GM18858 (cell line): ENCODE results near the gene ENTPD7.
"Not testable (repeated sequence)": the region's sequence is repeated elsewhere in the genome, so short reads cannot be mapped to it uniquely, and the experiment has no call there.

ENCODE experiments used
- ATAC-seq: cut with Tn5 transposase; IDR thresholded peaks from one replicate; pipeline ENCODE4 v1.9.1; 2021; ENCODE audit not compliant: unreplicated experiment

The ENTPD7 gene

DNA sequence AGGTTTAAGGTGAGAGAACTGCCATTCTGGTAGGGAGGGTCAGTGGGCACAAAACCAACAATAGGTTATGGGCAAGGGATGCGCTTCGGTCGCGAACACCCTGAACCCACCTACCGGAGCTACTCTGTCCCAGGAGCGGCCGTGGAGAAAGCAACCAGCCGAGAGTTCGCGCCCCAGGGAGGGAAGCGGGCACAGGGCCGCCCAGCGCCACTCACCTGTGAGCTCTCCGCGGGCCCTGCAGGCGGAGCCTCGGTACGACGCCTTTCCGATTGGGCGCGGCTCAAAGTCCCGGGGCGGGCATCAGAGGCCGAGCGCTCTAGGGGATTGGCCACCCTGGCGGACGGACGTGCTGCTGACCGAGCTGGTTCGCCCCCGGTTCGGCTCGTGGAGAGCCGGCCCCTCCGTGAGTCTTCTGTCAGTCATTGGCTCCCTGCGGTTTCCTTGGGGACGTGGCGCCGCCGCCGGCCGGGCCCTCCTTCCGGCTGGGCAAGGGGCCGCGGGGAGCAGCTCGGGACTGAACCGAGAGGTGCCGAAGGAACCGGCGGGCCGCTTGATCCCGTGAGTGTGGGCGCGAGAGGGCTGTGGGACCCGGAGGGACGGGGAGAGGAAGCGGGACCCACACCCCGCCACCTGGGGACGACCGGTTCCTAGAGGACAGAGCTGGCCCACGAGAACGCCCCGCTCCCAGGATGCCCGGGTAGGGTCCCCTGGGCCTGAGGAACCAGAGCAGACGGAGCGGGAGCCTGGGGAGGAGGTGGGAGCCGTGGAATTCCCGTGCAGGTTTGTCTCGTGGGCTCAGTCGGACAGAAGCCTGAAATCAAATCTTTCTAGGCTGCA, at the start of gene ENTPD7:
TSS of gene ENTPD7 (plus strand) at position 479 of the 837 bp plus-strand sequence. CDS start 448 bp downstream, outside the sequence.
- ATAC-seq, result peak; percentile 97

- ATAC-seq, result no peak
Observed at GRCh38 chr10:99610221-99610620, 49.1 kb upstream of the ENTPD7 start.

DNA sequence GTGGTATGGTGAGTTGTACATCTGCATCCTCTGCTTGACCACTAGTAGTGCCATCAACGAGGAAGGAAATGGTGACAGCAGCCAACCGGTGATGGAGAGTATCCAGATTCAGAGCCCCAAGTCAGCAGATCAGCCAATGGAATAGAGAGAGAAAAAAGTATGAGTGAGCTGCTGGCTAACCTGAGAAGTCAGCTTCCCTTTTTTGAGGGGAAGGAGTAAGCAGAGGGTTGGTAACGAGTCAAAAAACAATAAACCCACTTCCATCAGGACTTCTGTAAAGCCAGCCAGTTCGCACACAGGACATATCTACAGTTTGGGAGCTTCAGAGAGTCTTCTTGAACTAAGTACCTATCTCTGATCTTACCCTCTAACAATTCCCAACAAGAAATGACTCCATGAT, 48.0 kb upstream of the ENTPD7 start:
- ATAC-seq, result no peak

- no peak for ATAC-seq
Observed at GRCh38 chr10:99612167-99612831, 47.0 kb upstream of the ENTPD7 start.

- no peak for ATAC-seq
Observed at GRCh38 chr10:99615426-99615825, 43.9 kb upstream of the ENTPD7 start.

DNA sequence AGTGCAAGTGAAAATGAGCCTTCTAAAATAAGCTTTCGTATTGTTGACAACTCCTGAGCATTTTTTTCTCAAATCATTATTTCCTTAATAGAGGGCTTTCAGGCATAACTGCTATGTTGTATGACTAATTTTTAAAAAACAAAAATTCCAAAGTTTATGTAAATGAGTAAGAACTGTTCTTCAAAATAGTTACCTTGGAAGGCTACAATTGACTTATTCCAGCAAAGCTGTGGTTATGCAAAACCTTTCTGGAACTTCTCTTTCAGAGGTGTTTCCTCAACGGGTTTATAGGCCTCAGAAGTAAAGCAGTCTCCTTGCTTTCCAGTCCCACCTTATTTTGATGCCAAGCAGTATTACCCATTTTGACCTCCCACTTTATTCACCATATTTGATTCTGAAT, 41.6 kb upstream of the ENTPD7 start:
- ATAC-seq, result no peak

DNA sequence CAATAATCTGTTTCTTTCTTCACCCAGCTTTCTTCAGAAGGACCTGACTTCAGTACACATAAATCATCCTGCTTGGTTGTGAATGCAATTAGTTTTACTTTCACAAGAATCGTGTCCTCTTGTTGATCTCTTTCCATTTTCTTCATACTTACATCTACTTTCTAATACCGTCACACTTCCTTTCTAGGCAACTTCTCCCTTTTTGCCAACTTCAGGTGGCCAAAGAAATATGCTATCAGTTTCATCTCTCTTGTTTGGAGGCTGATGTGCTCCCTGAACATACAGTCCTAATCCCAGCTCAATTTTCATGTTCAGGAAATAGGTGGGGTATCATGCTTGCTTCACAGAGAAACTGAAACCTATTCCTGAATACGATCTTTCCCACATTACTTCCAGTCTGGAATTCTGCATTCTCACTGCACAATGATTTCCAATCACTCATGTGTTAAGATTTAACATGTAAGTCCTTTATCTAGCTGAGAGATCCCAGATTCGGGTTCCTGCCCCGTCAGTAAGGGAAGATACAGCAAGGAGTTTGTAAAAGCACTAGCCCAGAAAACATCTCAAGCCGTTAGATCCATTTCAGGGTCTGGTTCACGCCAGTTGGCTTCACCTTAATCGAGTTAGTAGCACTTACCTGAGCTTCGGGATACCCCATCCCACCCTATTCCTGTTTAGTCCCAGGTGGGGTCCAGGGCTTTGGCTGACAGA, 40.1 kb upstream of the ENTPD7 start:
- ATAC-seq, result no peak

DNA sequence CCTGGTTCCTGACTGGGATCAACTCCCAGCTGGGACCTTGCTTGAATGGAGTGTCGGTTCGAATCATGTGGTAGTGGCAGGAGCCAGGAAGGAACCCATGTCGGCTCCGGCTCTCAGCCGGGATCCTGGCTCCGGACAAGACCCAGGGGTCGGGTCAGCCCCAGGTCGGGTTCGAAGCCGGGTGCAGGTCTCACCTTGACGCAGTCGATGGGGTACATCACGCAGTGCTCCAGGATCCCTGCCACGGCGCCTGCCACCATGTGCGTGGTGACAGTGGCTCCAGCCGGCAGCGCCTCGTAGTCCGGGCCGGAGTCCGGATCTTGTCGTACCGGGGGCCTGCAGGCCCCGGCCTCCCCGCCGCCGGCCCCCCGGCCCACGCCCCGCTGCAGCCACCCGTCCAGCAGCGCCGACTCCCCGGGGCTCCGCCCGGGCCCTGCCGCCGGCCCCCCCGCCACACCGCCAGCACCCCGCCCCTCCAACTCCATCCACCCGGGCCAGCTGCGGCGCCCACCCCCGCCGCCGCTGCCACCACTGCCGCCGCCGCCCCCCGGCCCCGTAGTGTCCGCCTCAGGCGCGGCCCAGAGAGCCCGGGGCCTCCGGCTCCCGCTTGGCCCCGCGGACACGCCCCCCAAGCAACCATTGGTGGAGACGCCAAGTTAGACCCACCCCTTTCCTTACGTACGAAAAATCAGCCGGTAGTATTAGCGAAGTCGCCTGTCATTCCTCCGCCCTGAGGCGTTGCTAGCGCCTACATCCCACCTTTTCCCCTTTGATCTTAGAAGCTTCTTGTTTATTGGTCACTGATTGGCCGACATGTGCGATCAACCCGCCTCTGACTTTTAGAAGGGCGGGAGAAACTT, 39.2 kb upstream of the ENTPD7 start, which contains the start of gene SLC25A28:
TSS of gene SLC25A28 (minus strand) at position 589 of the 860 bp plus-strand sequence. CDS start at position 485, 104 bp downstream.
- peak; percentile 84 for ATAC-seq

DNA sequence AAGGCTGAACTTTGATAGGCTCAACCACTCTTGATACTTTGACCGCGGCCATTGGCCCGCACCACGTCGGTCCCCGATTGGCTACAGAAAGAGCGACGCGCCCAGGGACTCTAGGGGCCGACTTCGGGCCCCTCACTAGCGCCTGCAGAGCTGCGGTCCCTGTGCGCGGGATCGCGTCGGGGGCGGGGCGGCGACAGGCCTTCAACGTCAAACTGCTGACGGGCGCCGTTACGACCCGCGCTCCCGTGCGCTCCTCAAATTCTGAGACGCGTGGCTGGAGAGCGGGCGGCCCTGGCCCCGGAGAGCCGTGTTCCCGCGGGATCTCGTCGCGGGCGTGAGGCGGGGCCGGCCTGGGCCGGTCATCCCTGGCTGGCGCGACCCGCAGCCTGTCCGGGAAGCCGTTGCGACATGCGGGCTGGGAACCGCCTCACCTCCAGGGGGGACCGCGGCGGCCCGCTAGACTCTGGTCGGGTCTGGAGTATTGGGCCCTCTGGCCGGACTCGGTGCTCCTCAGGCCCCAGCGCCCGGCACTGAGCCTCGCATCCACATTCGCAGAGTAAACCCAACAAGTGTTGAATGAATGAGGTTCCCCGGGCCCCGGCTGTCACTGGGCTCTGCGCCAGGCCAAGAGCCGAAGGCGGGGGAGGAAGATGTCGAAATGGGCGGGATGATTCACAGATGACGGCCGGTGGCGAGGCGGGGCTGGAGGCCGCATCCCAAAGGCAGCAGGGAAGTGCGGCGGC, 38.4 kb upstream of the ENTPD7 start:
- peak; percentile 80 for ATAC-seq

DNA sequence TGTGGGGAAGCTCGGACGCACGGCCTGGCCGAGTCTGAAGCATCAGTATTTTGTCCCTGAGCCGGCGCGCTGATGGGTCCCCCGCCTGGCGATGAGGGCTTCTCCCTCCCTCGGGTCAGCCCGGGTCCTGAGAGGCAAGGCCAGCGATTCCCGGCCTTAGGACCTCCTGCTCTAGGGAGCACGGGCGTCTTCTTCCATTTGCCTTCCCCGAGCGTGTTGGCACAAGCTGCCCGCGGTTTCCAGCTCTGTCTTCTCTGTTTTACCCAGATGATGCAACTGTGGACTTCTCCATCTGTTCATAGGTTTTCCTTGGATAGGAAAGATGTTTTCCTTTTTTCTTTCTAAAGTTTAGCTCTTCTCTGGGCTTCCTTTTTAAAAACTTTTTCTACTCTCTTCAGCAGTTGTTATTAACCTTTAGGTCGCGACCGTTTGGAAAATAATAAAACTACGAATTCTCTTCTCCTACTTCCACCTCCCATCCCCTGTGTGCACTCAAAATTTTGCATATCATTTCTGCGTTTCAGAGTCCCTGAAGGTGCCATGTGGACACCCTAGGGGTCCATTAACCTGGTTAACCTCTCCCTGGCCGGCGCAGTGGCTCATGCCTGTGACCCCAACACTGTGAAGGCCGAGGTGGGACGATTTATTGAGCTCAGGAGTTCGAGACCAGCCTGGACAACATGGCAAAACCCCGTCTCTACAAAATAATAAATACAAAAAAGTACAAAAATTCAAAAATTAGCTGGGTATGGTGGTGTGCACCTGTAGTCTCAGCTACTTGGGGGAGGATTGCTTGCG, 37.7 kb upstream of the ENTPD7 start:
- no peak for ATAC-seq

- ATAC-seq, result no peak
Observed at GRCh38 chr10:99623919-99624318, 35.4 kb upstream of the ENTPD7 start.

- ATAC-seq, result not testable (repeated sequence)
Observed at GRCh38 chr10:99625124-99625523, 34.2 kb upstream of the ENTPD7 start.

- no peak for ATAC-seq
Observed at GRCh38 chr10:99628923-99629624, 30.2 kb upstream of the ENTPD7 start.

DNA sequence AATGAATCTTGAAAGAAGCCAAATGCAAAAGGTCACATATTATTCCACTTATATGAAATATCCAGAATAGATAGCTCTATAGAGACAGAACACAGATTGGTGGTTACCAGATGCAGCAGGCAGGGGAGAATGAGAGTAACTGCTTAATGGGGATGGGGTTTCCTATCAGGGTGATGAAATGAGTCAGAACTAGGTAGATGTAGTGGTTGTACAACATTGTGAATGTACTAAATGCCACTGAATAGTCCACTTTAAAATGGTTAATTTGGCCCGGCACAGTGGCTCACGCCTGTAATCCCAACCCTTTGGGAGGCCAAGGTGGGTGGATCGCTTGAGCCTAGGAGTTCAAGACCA, 29.7 kb upstream of the ENTPD7 start:
- peak; percentile 77 for ATAC-seq

DNA sequence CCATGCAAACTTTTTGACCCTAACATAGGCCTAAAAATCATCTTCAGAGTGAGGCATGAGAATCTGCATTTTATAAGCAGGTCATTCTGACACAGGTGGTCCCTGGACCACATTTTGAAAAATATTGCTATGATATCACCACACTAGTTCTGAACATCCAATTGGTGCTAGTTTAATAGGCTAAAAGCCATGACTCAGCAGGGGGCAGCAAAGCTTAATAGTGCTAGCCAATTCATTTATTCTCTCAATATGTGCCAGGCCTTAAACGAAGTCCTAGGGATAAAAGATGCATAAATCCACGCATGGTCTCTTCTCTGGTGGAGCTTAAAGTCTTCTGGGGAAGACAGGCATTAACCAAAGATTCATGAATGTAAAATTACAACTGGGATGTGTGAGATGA, 28.9 kb upstream of the ENTPD7 start:
- ATAC-seq, result no peak

DNA sequence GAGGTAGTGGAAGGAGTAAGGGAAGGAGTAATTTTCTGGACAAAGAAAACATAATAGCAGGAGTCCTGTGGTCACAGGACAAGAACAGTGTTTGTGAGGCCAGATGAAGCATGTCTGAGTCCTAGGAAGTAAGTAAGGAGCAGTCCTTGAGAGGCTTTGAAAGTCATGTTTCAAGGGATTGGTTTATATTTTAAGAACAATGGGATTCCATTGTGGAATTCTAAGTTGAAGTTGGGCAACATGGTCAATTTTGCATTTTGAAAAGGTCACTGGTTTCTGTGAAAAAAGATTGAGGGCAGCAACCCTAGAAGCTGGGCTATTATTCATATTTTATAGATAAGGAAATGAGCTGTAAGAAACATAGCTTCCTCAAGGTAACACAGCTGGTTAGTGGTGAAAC, 28.3 kb upstream of the ENTPD7 start:
- no peak for ATAC-seq

DNA sequence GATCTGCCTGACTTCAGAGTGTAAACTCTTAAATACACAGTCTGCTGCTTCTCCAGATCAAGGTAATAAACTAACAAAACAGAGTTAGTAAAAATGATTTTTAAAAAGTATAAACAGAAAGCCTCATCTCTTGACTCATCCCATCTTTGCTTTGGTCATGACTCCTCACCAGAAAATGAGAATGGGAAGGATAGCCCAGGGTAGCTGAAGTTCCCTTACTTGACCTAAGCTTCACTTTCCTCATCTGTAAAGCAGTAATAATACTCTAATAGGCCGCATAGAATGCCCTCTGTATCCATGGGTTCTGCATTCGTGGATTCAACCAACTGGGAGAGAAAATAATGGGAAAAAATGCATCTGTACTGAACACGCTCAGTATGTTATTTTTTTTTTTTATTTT, 27.8 kb upstream of the ENTPD7 start:
- ATAC-seq, result no peak

- no peak for ATAC-seq
Observed at GRCh38 chr10:99633832-99634231, 25.5 kb upstream of the ENTPD7 start.
